Panc1 (cell line): ENCODE measurements around the gene IQSEC1. TPM values are rescaled to one million over a fixed set of nuclear protein-coding genes. Genes with fewer than 3 reads are reported as not detected.

Source experiments
- ATAC-seq: fragments of 200-7000 bp; cut with Tn5 transposase; 2 replicates; pipeline ENCODE4 v1.9.1; 2020; ENCODE audit warnings: mild to moderate bottlenecking, moderate library complexity
- BruUV-seq: library from RNA; stranded (reverse); fragments of 400-500 nt; replicated peaks from 2 replicates; lab custom pipeline; 2021; lab: Mats Ljungman, UMichigan
- CTCF ChIA-PET: fragments of 300-600 bp; sonication (Branson Sonifier 250); formaldehyde crosslinking; loops from one replicate; lab custom pipeline; 2022; ENCODE audit warnings: antibody characterized with exemption; lab: Charles Lee
- POLR2A ChIA-PET: fragments of 300-600 bp; sonication (Branson Sonifier 250); formaldehyde crosslinking; loops from one replicate; lab custom pipeline; 2022; ENCODE audit warnings: antibody characterized with exemption; lab: Charles Lee
- DNase-seq: peaks from one replicate; pipeline ENCODE4 v3.0.0-alpha.2; 2010; ENCODE audit warnings: low read depth, low spot score
- H3K27ac ChIP-seq: 2 replicates; pipeline ENCODE4 v1.5.1; 2011; ENCODE audit warnings: mild to moderate bottlenecking, low read length, inconsistent platforms
- H3K27me3 ChIP-seq: fragments of 200-500 bp; sonication (Bioruptor generic); 2 replicates; pipeline ENCODE4 v1.6.0; 2014; ENCODE audit warnings: low read length, inconsistent platforms; ENCODE audit not compliant: control insufficient read depth, insufficient read depth
- H3K36me3 ChIP-seq: fragments of 200-500 bp; sonication (Bioruptor generic); 2 replicates; pipeline ENCODE4 v1.5.1; 2014; ENCODE audit warnings: inconsistent platforms, mild to moderate bottlenecking, low read length, moderate library complexity; ENCODE audit not compliant: control insufficient read depth, insufficient read depth
- H3K4me1 ChIP-seq: 2 replicates; pipeline ENCODE4 v1.5.1; 2011; ENCODE audit warnings: inconsistent platforms, mild to moderate bottlenecking, low read length, moderate library complexity; ENCODE audit not compliant: control insufficient read depth, insufficient read depth
- H3K4me3 ChIP-seq, 2 experiments: 2 replicates each; pipeline ENCODE4 v1.5.1; 2011 to 2012; ENCODE audit warnings: low read depth in 2 of 2, low read length in 2 of 2, mild to moderate bottlenecking in 2 of 2, inconsistent platforms in 1 of 2, moderate library complexity in 1 of 2
- H3K9me3 ChIP-seq: fragments of 200-500 bp; sonication (Bioruptor generic); 2 replicates; pipeline ENCODE4 v1.5.1; 2014; ENCODE audit warnings: low read depth, mild to moderate bottlenecking, inconsistent platforms, low read length, moderate library complexity; ENCODE audit not compliant: control insufficient read depth, insufficient read depth
- POLR2AphosphoS5 ChIP-seq: IDR thresholded peaks from 2 replicates; pipeline ENCODE4 v1.6.1; 2012; ENCODE audit warnings: mild to moderate bottlenecking, low read depth, low read length, moderate library complexity
- SIN3A ChIP-seq: IDR thresholded peaks from 2 replicates; pipeline ENCODE4 v1.6.1; 2012; ENCODE audit warnings: low read depth, mild to moderate bottlenecking, low read length, moderate library complexity, borderline replicate concordance; ENCODE audit not compliant: insufficient read depth
- TCF7L2 ChIP-seq: IDR thresholded peaks from 2 replicates; pipeline ENCODE4 v1.6.1; 2011; ENCODE audit warnings: mild to moderate bottlenecking, low read depth, low read length, inconsistent platforms
- in situ Hi-C: cut with HindIII; loops from 2 replicates; pipeline ENCODE4 v1.10.0; 2016; ENCODE audit warnings: low sequenced_read_pairs, low pct_unique_long_range_greater_than_20kb
- intact Hi-C: fragments of 100-400 bp; cut with micrococcal nuclease; formaldehyde crosslinking; loops from one replicate; pipeline ENCODE4 v1.10.0; 2022; ENCODE audit not compliant: unreplicated experiment
- total RNA-seq: library from RNA; stranded (reverse); gene quantifications from one replicate; pipeline ENCODE4 v1.2.1, GENCODE V29; 2021; ENCODE audit not compliant: unreplicated experiment
- TF ChIP-seq, protein P1 (sequence below): fragments of 450-650 bp; IDR thresholded peaks from 2 replicates; pipeline ENCODE4 v1.5.1; 2017; ENCODE audit warnings: mild to moderate bottlenecking
- TF ChIP-seq, protein P2 (sequence below), 2 experiments: IDR thresholded peaks; 2 replicates each; pipeline ENCODE4 v1.6.1; 2011 to 2012; ENCODE audit warnings: low read depth in 2 of 2, control low read depth in 1 of 2, low read length in 1 of 2, mild to moderate bottlenecking in 1 of 2, moderate library complexity in 1 of 2; ENCODE audit not compliant: insufficient read depth in 1 of 2

The IQSEC1 gene
- total RNA-seq, 1 experiment from 2014 or later = 28.4 TPM

DNA sequence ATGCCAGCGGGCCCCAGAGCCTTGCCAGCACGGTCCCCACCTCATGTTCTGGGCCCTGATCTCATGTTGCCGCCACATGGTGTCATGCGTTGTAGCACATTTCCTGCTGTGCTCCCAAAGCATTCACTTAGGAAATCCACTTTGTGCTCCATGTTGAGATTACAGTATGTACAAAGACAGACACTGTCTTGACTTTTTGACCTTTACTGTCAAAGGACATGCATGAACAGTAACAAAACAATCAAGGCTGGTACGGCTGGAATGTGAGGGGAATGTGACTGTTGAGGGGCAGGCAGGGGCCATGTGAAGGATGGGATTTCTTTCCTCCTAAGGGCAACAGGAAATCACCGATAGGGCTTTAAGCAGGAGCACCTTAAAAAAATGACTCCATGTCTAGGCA, 178.6 kb downstream of the IQSEC1 start:
- DNase-seq = no peak
- TF ChIP-seq POLR2AphosphoS5 = no peak
- no peak for TF ChIP-seq TCF7L2
- TF ChIP-seq, protein P1, sequence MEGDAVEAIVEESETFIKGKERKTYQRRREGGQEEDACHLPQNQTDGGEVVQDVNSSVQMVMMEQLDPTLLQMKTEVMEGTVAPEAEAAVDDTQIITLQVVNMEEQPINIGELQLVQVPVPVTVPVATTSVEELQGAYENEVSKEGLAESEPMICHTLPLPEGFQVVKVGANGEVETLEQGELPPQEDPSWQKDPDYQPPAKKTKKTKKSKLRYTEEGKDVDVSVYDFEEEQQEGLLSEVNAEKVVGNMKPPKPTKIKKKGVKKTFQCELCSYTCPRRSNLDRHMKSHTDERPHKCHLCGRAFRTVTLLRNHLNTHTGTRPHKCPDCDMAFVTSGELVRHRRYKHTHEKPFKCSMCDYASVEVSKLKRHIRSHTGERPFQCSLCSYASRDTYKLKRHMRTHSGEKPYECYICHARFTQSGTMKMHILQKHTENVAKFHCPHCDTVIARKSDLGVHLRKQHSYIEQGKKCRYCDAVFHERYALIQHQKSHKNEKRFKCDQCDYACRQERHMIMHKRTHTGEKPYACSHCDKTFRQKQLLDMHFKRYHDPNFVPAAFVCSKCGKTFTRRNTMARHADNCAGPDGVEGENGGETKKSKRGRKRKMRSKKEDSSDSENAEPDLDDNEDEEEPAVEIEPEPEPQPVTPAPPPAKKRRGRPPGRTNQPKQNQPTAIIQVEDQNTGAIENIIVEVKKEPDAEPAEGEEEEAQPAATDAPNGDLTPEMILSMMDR = no peak
- no peak for TF ChIP-seq SIN3A
- Histone ChIP-seq H3K9me3 (no peaks in the 10 kb centered on the region), H3K27me3 (no peaks in the 10 kb centered on the region), H3K4me1 (no peaks in the 10 kb centered on the region), H3K4me3 (no peak overlapping the region), H3K36me3 (no peaks in the 10 kb centered on the region), H3K27ac (no peak overlapping the region)
- no peak for ATAC-seq
- BruUV-seq = no TSS peak
- intact Hi-C loops = no loop called here
- in situ Hi-C loops = no loop called here
- ChIA-PET POLR2A (no interaction called here), CTCF (interaction anchor here (0.6 kb wide), 1 partner anchor 53 kb away, joined by 3 read pairs; the partner anchor contains the start of gene RPL32)

GRCh38 chr3:12893852-12894251, 179.4 kb downstream of the IQSEC1 start:
- in situ Hi-C loops = no loop called here
- BruUV-seq = no TSS peak
- TF ChIP-seq SIN3A (no peak), TCF7L2 (no peak), POLR2AphosphoS5 (no peak)
- TF ChIP-seq, protein P2, sequence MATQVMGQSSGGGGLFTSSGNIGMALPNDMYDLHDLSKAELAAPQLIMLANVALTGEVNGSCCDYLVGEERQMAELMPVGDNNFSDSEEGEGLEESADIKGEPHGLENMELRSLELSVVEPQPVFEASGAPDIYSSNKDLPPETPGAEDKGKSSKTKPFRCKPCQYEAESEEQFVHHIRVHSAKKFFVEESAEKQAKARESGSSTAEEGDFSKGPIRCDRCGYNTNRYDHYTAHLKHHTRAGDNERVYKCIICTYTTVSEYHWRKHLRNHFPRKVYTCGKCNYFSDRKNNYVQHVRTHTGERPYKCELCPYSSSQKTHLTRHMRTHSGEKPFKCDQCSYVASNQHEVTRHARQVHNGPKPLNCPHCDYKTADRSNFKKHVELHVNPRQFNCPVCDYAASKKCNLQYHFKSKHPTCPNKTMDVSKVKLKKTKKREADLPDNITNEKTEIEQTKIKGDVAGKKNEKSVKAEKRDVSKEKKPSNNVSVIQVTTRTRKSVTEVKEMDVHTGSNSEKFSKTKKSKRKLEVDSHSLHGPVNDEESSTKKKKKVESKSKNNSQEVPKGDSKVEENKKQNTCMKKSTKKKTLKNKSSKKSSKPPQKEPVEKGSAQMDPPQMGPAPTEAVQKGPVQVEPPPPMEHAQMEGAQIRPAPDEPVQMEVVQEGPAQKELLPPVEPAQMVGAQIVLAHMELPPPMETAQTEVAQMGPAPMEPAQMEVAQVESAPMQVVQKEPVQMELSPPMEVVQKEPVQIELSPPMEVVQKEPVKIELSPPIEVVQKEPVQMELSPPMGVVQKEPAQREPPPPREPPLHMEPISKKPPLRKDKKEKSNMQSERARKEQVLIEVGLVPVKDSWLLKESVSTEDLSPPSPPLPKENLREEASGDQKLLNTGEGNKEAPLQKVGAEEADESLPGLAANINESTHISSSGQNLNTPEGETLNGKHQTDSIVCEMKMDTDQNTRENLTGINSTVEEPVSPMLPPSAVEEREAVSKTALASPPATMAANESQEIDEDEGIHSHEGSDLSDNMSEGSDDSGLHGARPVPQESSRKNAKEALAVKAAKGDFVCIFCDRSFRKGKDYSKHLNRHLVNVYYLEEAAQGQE (IDR thresholded peaks at IDR 0.05; ENCODE audit: insufficient read depth in 1 of 2, low read depth in 2 of 2, low read length in 1 of 2) = no peak
- TF ChIP-seq, protein P1 = no peak

More at GRCh38 chr3:12893852-12894251, 179.4 kb downstream of the IQSEC1 start:
- Histone ChIP-seq H3K9me3 (no peaks in the 10 kb centered on the region), H3K4me1 (no peaks in the 10 kb centered on the region), H3K27ac (no peak overlapping the region), H3K36me3 (no peaks in the 10 kb centered on the region), H3K4me3 (no peak overlapping the region), H3K27me3 (no peaks in the 10 kb centered on the region)
- no peak for ATAC-seq
- CTCF ChIA-PET = interaction anchor here (0.6 kb wide), 2 partner anchors 52 to 339 kb away, joined by 3 to 6 read pairs; partner anchors contain the start of gene RPL32
- POLR2A ChIA-PET = no interaction called here
- intact Hi-C loops = no loop called here
- no peak for DNase-seq
